Adrenal gland (tissue), 12 donors: ENCODE data around the gene ICAM5. TPM values are rescaled to one million over a fixed set of nuclear protein-coding genes. Genes with fewer than 3 reads are reported as not detected.
"Not testable (repeated sequence)": the region's sequence is repeated elsewhere in the genome, so short reads cannot be mapped to it uniquely, and the experiment has no call there.

Source experiments
- DNase-seq, 7 donors: peaks; one replicate each; pipeline ENCODE4 v3.0.0-alpha.2; 2019 to 2020
- H3K27ac ChIP-seq, 5 donors: fragments of 200-600 bp; sonication (generic) in 4 of 5; 1 replicate in 3 of 5; 2 replicates in 2 of 5; pipeline versions ENCODE4 v1.5.1 to v1.8.0; 2016 to 2020; ENCODE audit warnings: mild to moderate bottlenecking in 1 of 5
- H3K27me3 ChIP-seq: fragments of 200-600 bp; 2 replicates; pipeline ENCODE4 v1.8.0; 2021
- H3K36me3 ChIP-seq, 2 donors: fragments of 200-600 bp; replicated peaks in 1 of 2; 1 replicate in 1 of 2; 2 replicates in 1 of 2; pipeline versions ENCODE4 v1.5.1 to v1.8.0; 2018 to 2022
- H3K4me1 ChIP-seq, 2 donors: fragments of 200-600 bp; replicated peaks in 1 of 2; 1 replicate in 1 of 2; 2 replicates in 1 of 2; pipeline versions ENCODE4 v1.5.1 to v1.8.0; 2018 to 2021
- H3K4me3 ChIP-seq, 4 donors: fragments of 200-600 bp; sonication (generic) in 3 of 4; one replicate each; pipeline ENCODE4 v1.5.1; 2016 to 2018
- H3K9me3 ChIP-seq, 3 donors: fragments of 200-600 bp; sonication (generic) in 1 of 3; replicated peaks in 1 of 3; 1 replicate in 2 of 3; 2 replicates in 1 of 3; pipeline versions ENCODE4 v1.5.1 to v1.8.0; 2016 to 2021
- CTCF ChIP-seq, 6 experiments: fragments of 450-650 bp in 4 of 6; fragments of 200-600 bp in 2 of 6; sonication (generic) in 1 of 6; IDR thresholded peaks; 1 replicate in 5 of 6; 2 replicates in 1 of 6; pipeline versions ENCODE4 v1.5.1 to v1.8.0; 2016 to 2021; ENCODE audit warnings: antibody characterized with exemption in 6 of 6, mild to moderate bottlenecking in 2 of 6, moderate library complexity in 1 of 6
- POLR2A ChIP-seq, 2 donors: fragments of 450-650 bp; IDR thresholded peaks; one replicate each; pipeline ENCODE4 v1.6.1; 2017; ENCODE audit warnings: antibody characterized with exemption in 2 of 2, mild to moderate bottlenecking in 2 of 2, moderate library complexity in 1 of 2
- WGBS, 4 donors: extraction: QIAGEN DNeasy Blood & Tissue Kit in 2 of 4; methylation state at CpG; one replicate each; pipeline versions ENCODE4 v1.1.5 to v1.1.7; 2013 to 2017; 5-methylcytosine and 5-hydroxymethylcytosine counted together
- intact Hi-C, 2 donors: fragments of 100-400 bp; cut with DNase I; formaldehyde crosslinking; loops; one replicate each; pipeline versions ENCODE4 v1.14.1 to v1.15.0; 2022 to 2023
- polyA plus RNA-seq, 3 donors: library from polyadenylated mRNA; stranded (reverse); fragments of 200-250 nt in 2 of 3; fragments of 350-450 nt in 1 of 3; fragmentation: Illumina TruSeq in 1 of 3; extraction: RNeasy Lipid Tissue Mini Kit (QIAGEN cat#74804) in 1 of 3; gene quantifications; one replicate each; pipeline ENCODE4 v1.2.3, GENCODE V29; 2013 to 2014
- total RNA-seq, 9 donors: library from RNA; depleted of rRNA in 4 of 9; stranded (reverse); fragments of >200 nt in 4 of 9; fragments of 120-200 nt in 1 of 9; fragmentation: NEBNext Ultra II Directional in 1 of 9; extraction: Animal tissue kit (Norgen Biotek cat#: 25700) in 1 of 9; gene quantifications; one replicate each; pipeline versions ENCODE4 v1.1.0 to v1.2.4, GENCODE V29; 2013 to 2023
- donor health status: healthy with polysubstance abuse.
- donor health status: Bipolar disorder and iron deficiency.
- donor health status: DM: yes; HTN: yes; CAD: no.
- donor health status: DM: no; HTN: no; CAD: no.
- donor health status: DM: no; HTN: no; CAD: no.
- donor health status: DM: yes; HTN: yes; CAD: no.

Gene ICAM5
- total and polyA plus RNA-seq, 12 donors = 0.06 to 2.2 (median 0.49) TPM; not detected in 3

DNA sequence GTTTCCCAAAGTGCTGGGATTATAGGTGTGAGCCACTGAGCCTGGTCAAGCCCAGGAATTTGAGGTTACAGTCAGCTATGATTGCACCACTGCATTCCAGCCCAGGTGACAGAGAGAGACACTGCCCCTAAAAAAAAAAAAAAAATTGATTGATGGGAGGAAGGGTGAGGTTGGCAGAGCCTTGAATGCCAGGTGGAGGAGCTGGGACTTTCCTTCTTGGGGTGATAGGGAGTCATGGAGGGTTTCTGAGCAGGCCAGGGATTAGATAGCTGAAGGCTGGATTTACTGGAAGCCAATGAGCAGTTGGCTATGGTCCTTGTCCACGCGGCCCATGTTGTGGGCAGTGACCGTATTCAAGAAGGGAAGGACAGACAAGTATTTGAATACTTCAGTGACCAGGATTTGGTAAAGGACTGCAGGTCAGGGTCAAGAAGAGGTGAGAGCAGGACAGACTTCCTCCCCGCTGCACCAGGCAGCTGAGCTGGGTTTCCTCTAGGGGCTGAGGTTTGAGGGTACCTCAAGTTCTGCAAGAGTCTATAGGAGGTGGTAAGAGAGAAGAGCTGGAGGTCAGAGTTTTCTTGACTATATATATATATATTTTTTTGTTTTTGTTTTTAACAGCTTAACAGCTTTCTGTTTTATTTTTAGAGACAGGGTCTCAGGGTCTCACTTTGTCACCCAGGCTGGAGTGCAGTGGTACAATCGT is 9.9 kb upstream of the ICAM5 start:
- TF ChIP-seq CTCF (IDR thresholded peaks at IDR 0.05) = no peak
- no peak overlapping the region for H3K27ac ChIP-seq
- no peaks in the 10 kb centered on the region for H3K4me1 ChIP-seq
- H3K4me3 ChIP-seq = no peak overlapping the region
- DNase-seq = no peak
- peaks cover 0 to 47% of the 10 kb centered on the region in 2 donors for H3K36me3 ChIP-seq
- WGBS, 4 donors = 80 to 87% (median 82%) methylated on average over 5 of the region's 5 CpGs
- no peaks in the 10 kb centered on the region for H3K27me3 ChIP-seq
- intact Hi-C loops = no loop called here
- H3K9me3 ChIP-seq = no peaks in the 10 kb centered on the region

GRCh38 chr19:10282043-10282442 is 7.7 kb upstream of the ICAM5 start:
- H3K27ac ChIP-seq, intact Hi-C loops, H3K9me3 ChIP-seq, DNase-seq, H3K4me3 ChIP-seq, H3K27me3 ChIP-seq: not testable (repeated sequence)
- Histone ChIP-seq H3K4me1 (peaks cover 8 to 12% of the 10 kb centered on the region in 2 donors), H3K36me3 (peaks cover 0 to 50% of the 10 kb centered on the region in 2 donors)
- WGBS, 4 donors = 90 to 93% (median 90%) methylated on average over 5 of the region's 5 CpGs

- no peak overlapping the region for H3K4me3 ChIP-seq
- TF ChIP-seq POLR2A (IDR thresholded peaks at IDR 0.05) (no peak), CTCF (IDR thresholded peaks at IDR 0.05) (no peak)
- intact Hi-C loops = no loop called here
- 78 to 83% (median 79%) methylated on average over 16 to 23 of the region's 23 CpGs for WGBS, 4 donors
- no peaks in the 10 kb centered on the region for H3K9me3 ChIP-seq
- H3K36me3 ChIP-seq = peaks cover 0 to 46% of the 10 kb centered on the region in 2 donors
- H3K27ac ChIP-seq = no peak overlapping the region
- peaks cover 12 to 19% of the 10 kb centered on the region in 2 donors for H3K4me1 ChIP-seq
- peaks cover 11% of the 10 kb centered on the region for H3K27me3 ChIP-seq
- DNase-seq = no peak
Observed at GRCh38 chr19:10283301-10284064, 6.3 kb upstream of the ICAM5 start.

GRCh38 chr19:10284065-10284959 is 5.4 kb upstream of the ICAM5 start:
- TF ChIP-seq CTCF (IDR thresholded peaks at IDR 0.05) (no peak), POLR2A (IDR thresholded peaks at IDR 0.05) (no peak)
- Histone ChIP-seq H3K4me1 (peaks cover 18 to 25% of the 10 kb centered on the region in 2 donors), H3K9me3 (no peaks in the 10 kb centered on the region), H3K27ac (no peak overlapping the region), H3K4me3 (no peak overlapping the region), H3K36me3 (peaks cover 0 to 38% of the 10 kb centered on the region in 2 donors), H3K27me3 (peaks cover 16% of the 10 kb centered on the region)
- DNase-seq = no peak
- WGBS, 4 donors = 87 to 92% (median 91%) methylated on average over 18 to 34 of the region's 34 CpGs
- intact Hi-C loops = no loop called here
